ENCODE measurements around the gene MRS2.

Gene MRS2

GRCh38 chr6:24431045-24431451 lies 28.3 kb downstream of the MRS2 start:
- DNase-seq (ENCODE audit: low spot score), result peak; percentile 31

- DNase-seq (ENCODE audit: low spot score), result no peak
These were observed 29.9 kb downstream of the MRS2 start for GRCh38 chr6:24432611-24433010.

- no peak for DNase-seq (ENCODE audit: low spot score)
These were observed 34.2 kb downstream of the MRS2 start for GRCh38 chr6:24436979-24437378.

- DNase-seq (ENCODE audit: low spot score), result no peak
These were observed 37.3 kb downstream of the MRS2 start for GRCh38 chr6:24439858-24440539.

- no peak for DNase-seq (ENCODE audit: low spot score)
These were observed 38.3 kb downstream of the MRS2 start for GRCh38 chr6:24440897-24441598.

GRCh38 chr6:24441599-24441904 lies 38.8 kb downstream of the MRS2 start:
- no peak for DNase-seq (ENCODE audit: low spot score)

- no peak for DNase-seq (ENCODE audit: low spot score)
These were observed 41.9 kb downstream of the MRS2 start for GRCh38 chr6:24444588-24444987.

GRCh38 chr6:24445704-24446103 lies 43.0 kb downstream of the MRS2 start:
- DNase-seq (ENCODE audit: low spot score), result no peak

- DNase-seq (ENCODE audit: low spot score), result no peak
These were observed 43.9 kb downstream of the MRS2 start for GRCh38 chr6:24446670-24447069.

- no peak for DNase-seq (ENCODE audit: low spot score)
These were observed 45.7 kb downstream of the MRS2 start for GRCh38 chr6:24448396-24448795.

GRCh38 chr6:24448828-24449525 lies 46.2 kb downstream of the MRS2 start:
- no peak for DNase-seq (ENCODE audit: low spot score)

- DNase-seq (ENCODE audit: low spot score), result no peak
These were observed 49.0 kb downstream of the MRS2 start for GRCh38 chr6:24451581-24452388.

- DNase-seq (ENCODE audit: low spot score), result no peak
These were observed 51.2 kb downstream of the MRS2 start for GRCh38 chr6:24453921-24454320.

- DNase-seq (ENCODE audit: low spot score), result no peak
These were observed 51.7 kb downstream of the MRS2 start for GRCh38 chr6:24454452-24454851.

GRCh38 chr6:24455061-24455460 lies 52.3 kb downstream of the MRS2 start:
- no peak for DNase-seq (ENCODE audit: low spot score)

GRCh38 chr6:24458134-24458533 lies 55.4 kb downstream of the MRS2 start:
- no peak for DNase-seq (ENCODE audit: low spot score)

GRCh38 chr6:24458941-24459340 lies 56.2 kb downstream of the MRS2 start:
- DNase-seq (ENCODE audit: low spot score), result no peak

GRCh38 chr6:24460966-24461365 lies 58.2 kb downstream of the MRS2 start:
- DNase-seq (ENCODE audit: low spot score), result no peak

GRCh38 chr6:24464253-24465038 lies 61.7 kb downstream of the MRS2 start:
- DNase-seq (ENCODE audit: low spot score), result no peak

GRCh38 chr6:24469811-24470210 lies 67.1 kb downstream of the MRS2 start:
- DNase-seq (ENCODE audit: low spot score), result no peak

- no peak for DNase-seq (ENCODE audit: low spot score)
These were observed 69.4 kb downstream of the MRS2 start for GRCh38 chr6:24472181-24472580.
